IMR-90 (cell line): ENCODE measurements around the gene FGFRL1. TPM values are rescaled to one million over a fixed set of nuclear protein-coding genes. Genes with fewer than 3 reads are reported as not detected.

Experiments
- ATAC-seq: fragments of 200-7000 bp; cut with Tn5 transposase; 2 replicates; pipeline ENCODE4 v1.9.1; 2020; ENCODE audit warnings: low read depth, mild to moderate bottlenecking, moderate library complexity
- BruUV-seq: library from RNA; stranded (reverse); fragments of 400-500 nt; replicated peaks from 2 replicates; lab custom pipeline; 2021; lab: Mats Ljungman, UMichigan
- CTCF ChIA-PET: fragments of 300-600 bp; formaldehyde crosslinking; extraction: SDS; loops from one replicate; lab custom pipeline; 2021; ENCODE audit warnings: antibody characterized with exemption; lab: Yijun Ruan, JAX
- POLR2A ChIA-PET: fragments of 300-600 bp; sonication (Branson Sonifier 250); formaldehyde crosslinking; loops from one replicate; lab custom pipeline; 2022; ENCODE audit warnings: antibody characterized with exemption; ENCODE audit not compliant: unreplicated experiment; lab: Charles Lee
- DNase-seq: peaks from one replicate; pipeline ENCODE4 v3.0.0; 2013
- H2AFZ ChIP-seq: replicated peaks from 2 replicates; pipeline ENCODE3; 2013; ENCODE audit warnings: low read length, mild to moderate bottlenecking; ENCODE audit not compliant: poor library complexity
- H2AK5ac ChIP-seq: 2 replicates; pipeline ENCODE4 v1.6.1; 2013; ENCODE audit warnings: low read depth, low read length, inconsistent platforms
- H2AK9ac ChIP-seq: replicated peaks from 2 replicates; pipeline ENCODE3; 2013; ENCODE audit warnings: mild to moderate bottlenecking, low read depth, low read length, moderate library complexity; ENCODE audit not compliant: poor library complexity
- H2BK120ac ChIP-seq: 2 replicates; pipeline ENCODE4 v1.6.1; 2013; ENCODE audit warnings: low read depth, low read length, inconsistent platforms
- H2BK15ac ChIP-seq: 3 replicates; pipeline ENCODE4 v1.6.1; 2013; ENCODE audit warnings: low read depth, low read length, inconsistent platforms
- H2BK20ac ChIP-seq: 2 replicates; pipeline ENCODE4 v1.6.1; 2013; ENCODE audit warnings: low read depth, mild to moderate bottlenecking, inconsistent platforms, low read length, moderate library complexity
- H2BK5ac ChIP-seq: 2 replicates; pipeline ENCODE4 v1.6.1; 2013; ENCODE audit warnings: mild to moderate bottlenecking, low read depth, low read length, inconsistent platforms; ENCODE audit not compliant: poor library complexity, severe bottlenecking
- H3K14ac ChIP-seq: replicated peaks from 2 replicates; pipeline ENCODE4 v1.6.1; 2013; ENCODE audit warnings: low read depth, low read length, inconsistent platforms
- H3K18ac ChIP-seq: 2 replicates; pipeline ENCODE4 v1.6.1; 2013; ENCODE audit warnings: low read depth, low read length, control low read depth
- H3K23ac ChIP-seq: 2 replicates; pipeline ENCODE4 v1.6.1; 2013; ENCODE audit warnings: low read depth, low read length, inconsistent platforms
- H3K27ac ChIP-seq: 2 replicates; pipeline ENCODE4 v1.5.1; 2013; ENCODE audit warnings: mild to moderate bottlenecking, control low read depth, low read length; ENCODE audit not compliant: insufficient read depth
- H3K27me3 ChIP-seq: 2 replicates; pipeline ENCODE4 v1.6.1; 2013; ENCODE audit warnings: low read length; ENCODE audit not compliant: control insufficient read depth, insufficient read depth
- H3K36me3 ChIP-seq: 2 replicates; pipeline ENCODE4 v1.6.1; 2013; ENCODE audit warnings: low read length, mixed read lengths; ENCODE audit not compliant: control insufficient read depth, insufficient read depth
- H3K4ac ChIP-seq: 2 replicates; pipeline ENCODE4 v1.6.1; 2013; ENCODE audit warnings: low read depth, low read length, inconsistent platforms
- H3K4me1 ChIP-seq: 2 replicates; pipeline ENCODE4 v1.6.1; 2013; ENCODE audit warnings: low read length, mixed read lengths; ENCODE audit not compliant: control insufficient read depth, insufficient read depth
- H3K4me2 ChIP-seq: 2 replicates; pipeline ENCODE4 v1.6.1; 2013; ENCODE audit warnings: low read depth, mild to moderate bottlenecking, control low read depth, low read length, moderate library complexity
- H3K4me3 ChIP-seq: 2 replicates; pipeline ENCODE4 v1.5.1; 2013; ENCODE audit warnings: low read depth, mild to moderate bottlenecking, control low read depth, low read length, moderate library complexity; ENCODE audit not compliant: insufficient read depth
- H3K56ac ChIP-seq: 2 replicates; pipeline ENCODE4 v1.6.1; 2013; ENCODE audit warnings: low read length, inconsistent platforms; ENCODE audit not compliant: insufficient read depth; ENCODE audit errors: extremely low read depth
- H3K79me1 ChIP-seq, 2 experiments: 2 replicates each; pipeline ENCODE4 v1.6.1; 2013; ENCODE audit warnings: low read length in 2 of 2, inconsistent platforms in 1 of 2, low read depth in 1 of 2
- H3K9ac ChIP-seq: 2 replicates; pipeline ENCODE4 v1.6.1; 2013; ENCODE audit warnings: low read depth, low read length, control low read depth
- H3K9me1 ChIP-seq: 2 replicates; pipeline ENCODE4 v1.6.1; 2013; ENCODE audit warnings: low read length, inconsistent platforms; ENCODE audit not compliant: insufficient read depth
- H3K9me3 ChIP-seq: 2 replicates; pipeline ENCODE4 v1.6.1; 2013; ENCODE audit warnings: low read length; ENCODE audit not compliant: control insufficient read depth, insufficient read depth
- H4K20me1 ChIP-seq: 2 replicates; pipeline ENCODE4 v1.6.1; 2013; ENCODE audit warnings: low read length, inconsistent platforms; ENCODE audit not compliant: insufficient read depth
- H4K5ac ChIP-seq: 2 replicates; pipeline ENCODE4 v1.6.1; 2013; ENCODE audit warnings: mild to moderate bottlenecking, low read depth, low read length, control low read depth
- H4K8ac ChIP-seq, 2 experiments: 2 replicates each; pipeline ENCODE4 v1.6.1; 2013; ENCODE audit warnings: low read depth in 2 of 2, low read length in 2 of 2, control low read depth in 1 of 2, inconsistent platforms in 1 of 2
- H4K91ac ChIP-seq: 2 replicates; pipeline ENCODE4 v1.6.1; 2013; ENCODE audit warnings: low read depth, low read length, inconsistent platforms; ENCODE audit not compliant: insufficient read depth
- BHLHE40 ChIP-seq: fragments of 150-350 bp; IDR thresholded peaks from 2 replicates; pipeline ENCODE4 v1.6.1; 2016; ENCODE audit warnings: mild to moderate bottlenecking, low read depth, low read length
- CEBPB ChIP-seq: IDR thresholded peaks from 2 replicates; pipeline ENCODE4 v1.6.1; 2012; ENCODE audit warnings: low read depth, low read length, improper control_type of control experiment
- CHD1 ChIP-seq: IDR thresholded peaks from 2 replicates; pipeline ENCODE4 v1.6.1; 2012; ENCODE audit warnings: low read depth, low read length, improper control_type of control experiment
- FOS ChIP-seq: fragments of 150-350 bp; IDR thresholded peaks from 2 replicates; pipeline ENCODE4 v1.6.1; 2016; ENCODE audit warnings: low read depth, low read length
- MAZ ChIP-seq: IDR thresholded peaks from 2 replicates; pipeline ENCODE4 v1.6.1; 2012; ENCODE audit warnings: low read depth, mild to moderate bottlenecking, low read length, improper control_type of control experiment, moderate library complexity, borderline replicate concordance
- MXI1 ChIP-seq: IDR thresholded peaks from 2 replicates; pipeline ENCODE4 v1.6.1; 2012; ENCODE audit warnings: low read depth, mild to moderate bottlenecking, low read length, moderate library complexity, borderline replicate concordance
- NFE2L2 ChIP-seq: fragments of 150-350 bp; IDR thresholded peaks from 2 replicates; pipeline ENCODE4 v1.6.1; 2016; ENCODE audit warnings: low read depth, mild to moderate bottlenecking, low read length
- POLR2A ChIP-seq: IDR thresholded peaks from 2 replicates; pipeline ENCODE4 v1.6.1; 2012; ENCODE audit warnings: mild to moderate bottlenecking, low read depth, low read length
- RAD21 ChIP-seq: IDR thresholded peaks from 2 replicates; pipeline ENCODE4 v1.6.1; 2012; ENCODE audit warnings: low read length, improper control_type of control experiment
- RCOR1 ChIP-seq: IDR thresholded peaks from 2 replicates; pipeline ENCODE4 v1.6.1; 2012; ENCODE audit warnings: mild to moderate bottlenecking, low read length, improper control_type of control experiment; ENCODE audit not compliant: insufficient replicate concordance
- RFX5 ChIP-seq: IDR thresholded peaks from 2 replicates; pipeline ENCODE4 v1.8.0; 2012; ENCODE audit warnings: low read depth, mild to moderate bottlenecking, low read length, moderate library complexity
- SMC3 ChIP-seq: fragments of 150-350 bp; IDR thresholded peaks from 2 replicates; pipeline ENCODE4 v1.6.1; 2016; ENCODE audit warnings: low read depth, mild to moderate bottlenecking, antibody characterized with exemption, low read length, moderate library complexity
- WGBS, 2 experiments: methylation state at CpG; one replicate each; pipeline versions ENCODE4 v1.1.5 to v1.1.7; 2013; ENCODE audit warnings: missing lambda C conversion rate in 2 of 2; ENCODE audit not compliant: insufficient read length in 1 of 2; ENCODE audit errors: extremely low coverage in 2 of 2; 5-methylcytosine and 5-hydroxymethylcytosine counted together
- dilution Hi-C: fragments of 300-500 bp; cut with HindIII; formaldehyde crosslinking; loops from one replicate; pipeline ENCODE4 v1.14.3; 2018; ENCODE audit warnings: low sequenced_read_pairs; ENCODE audit not compliant: unreplicated experiment
- in situ Hi-C: fragments of 300-500 bp; cut with MboI; formaldehyde crosslinking; loops from 3 replicates; pipeline ENCODE4 v1.14.3; 2019; ENCODE audit warnings: low sequenced_read_pairs, inconsistent platforms, mixed read lengths
- intact Hi-C: fragments of 100-400 bp; cut with micrococcal nuclease; formaldehyde crosslinking; loops from 2 replicates; pipeline ENCODE4 v1.10.0; 2022
- polyA plus RNA-seq, 3 experiments: library from polyadenylated mRNA; depleted of rRNA; stranded (reverse); fragments of >200 nt; gene quantifications; 2 replicates each; pipeline ENCODE4 v1.2.3, GENCODE V29; 2012; ENCODE audit warnings: low replicate concordance in 1 of 3
- total RNA-seq: library from RNA; depleted of rRNA; stranded (reverse); fragments of >200 nt; gene quantifications from 2 replicates; pipeline ENCODE4 v1.2.3, GENCODE V29; 2012
- TF ChIP-seq, protein P1 (sequence below): fragments of 150-350 bp; IDR thresholded peaks from 2 replicates; pipeline ENCODE4 v1.6.1; 2017; ENCODE audit warnings: mild to moderate bottlenecking, antibody characterized with exemption, low read length, low read depth
- TF ChIP-seq, protein P2 (sequence below): conservative IDR thresholded peaks from 2 replicates; pipeline ENCODE4 v1.5.1; 2012; ENCODE audit warnings: mild to moderate bottlenecking, low read depth, low read length, improper control_type of control experiment
- TF ChIP-seq, protein P3 (sequence below): fragments of 150-350 bp; IDR thresholded peaks from 2 replicates; pipeline ENCODE4 v1.6.1; 2016; ENCODE audit warnings: low read depth, mild to moderate bottlenecking, low read length, moderate library complexity, borderline replicate concordance

The FGFRL1 gene
- total and polyA plus RNA-seq, 2 of the 4 experiments (the other 2 are of a cell fraction) = 49.3 to 78.8 TPM

DNA sequence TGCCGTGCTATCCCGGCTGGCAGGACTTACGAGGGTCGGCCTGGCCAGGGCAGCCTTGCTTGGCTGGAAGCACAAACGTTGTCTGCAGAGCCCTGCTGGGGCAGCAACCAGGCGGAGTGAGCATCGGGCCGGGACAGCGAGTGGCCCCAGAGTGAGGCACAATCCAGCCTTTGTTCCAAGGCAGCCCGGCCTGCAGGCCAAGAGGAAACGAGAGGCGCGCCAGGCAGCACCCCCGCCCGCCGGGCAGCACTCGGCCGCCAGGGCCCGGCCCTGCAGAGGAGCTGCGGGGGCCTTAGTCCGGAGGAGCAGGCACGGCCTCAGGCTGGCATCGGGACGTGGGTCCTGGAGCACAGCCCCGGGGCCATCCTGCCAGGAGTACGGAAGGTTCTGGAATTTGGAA lies 24.1 kb downstream of the FGFRL1 start:
- dilution Hi-C loops = no loop called here

More for the DNA sequence above, 24.1 kb downstream of the FGFRL1 start:
- no peaks in the 10 kb centered on the region for H3K79me1 ChIP-seq
- no peaks in the 10 kb centered on the region for H3K36me3 ChIP-seq
- H3K27me3 ChIP-seq = no peaks in the 10 kb centered on the region
- H2AFZ ChIP-seq = no peak overlapping the region
- no peak overlapping the region for H4K5ac ChIP-seq
- no peak overlapping the region for H3K4me3 ChIP-seq
- H2BK5ac ChIP-seq = no peak overlapping the region
- no peak overlapping the region for H2BK20ac ChIP-seq
- H3K14ac ChIP-seq = no peak overlapping the region
- no peak overlapping the region for H2BK15ac ChIP-seq
- no peak overlapping the region for H3K27ac ChIP-seq
- ChIA-PET POLR2A (no interaction called here), CTCF (no interaction called here)
- no peak overlapping the region for H3K4ac ChIP-seq
- H3K9me1 ChIP-seq = peaks cover 12% of the 10 kb centered on the region; the same call in 1 of the 2 replicates
- TF ChIP-seq CHD1 = no peak
- TF ChIP-seq RFX5 = no peak
- no peak for TF ChIP-seq BHLHE40
- TF ChIP-seq RCOR1 = no peak
- no peak for TF ChIP-seq MAZ
- TF ChIP-seq POLR2A = no peak
- TF ChIP-seq, protein P1, sequence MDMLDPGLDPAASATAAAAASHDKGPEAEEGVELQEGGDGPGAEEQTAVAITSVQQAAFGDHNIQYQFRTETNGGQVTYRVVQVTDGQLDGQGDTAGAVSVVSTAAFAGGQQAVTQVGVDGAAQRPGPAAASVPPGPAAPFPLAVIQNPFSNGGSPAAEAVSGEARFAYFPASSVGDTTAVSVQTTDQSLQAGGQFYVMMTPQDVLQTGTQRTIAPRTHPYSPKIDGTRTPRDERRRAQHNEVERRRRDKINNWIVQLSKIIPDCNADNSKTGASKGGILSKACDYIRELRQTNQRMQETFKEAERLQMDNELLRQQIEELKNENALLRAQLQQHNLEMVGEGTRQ = no peak
- TF ChIP-seq FOS = no peak
- no peak for TF ChIP-seq SMC3
- no peak for TF ChIP-seq CEBPB
- TF ChIP-seq RAD21 = no peak
- TF ChIP-seq, protein P2, sequence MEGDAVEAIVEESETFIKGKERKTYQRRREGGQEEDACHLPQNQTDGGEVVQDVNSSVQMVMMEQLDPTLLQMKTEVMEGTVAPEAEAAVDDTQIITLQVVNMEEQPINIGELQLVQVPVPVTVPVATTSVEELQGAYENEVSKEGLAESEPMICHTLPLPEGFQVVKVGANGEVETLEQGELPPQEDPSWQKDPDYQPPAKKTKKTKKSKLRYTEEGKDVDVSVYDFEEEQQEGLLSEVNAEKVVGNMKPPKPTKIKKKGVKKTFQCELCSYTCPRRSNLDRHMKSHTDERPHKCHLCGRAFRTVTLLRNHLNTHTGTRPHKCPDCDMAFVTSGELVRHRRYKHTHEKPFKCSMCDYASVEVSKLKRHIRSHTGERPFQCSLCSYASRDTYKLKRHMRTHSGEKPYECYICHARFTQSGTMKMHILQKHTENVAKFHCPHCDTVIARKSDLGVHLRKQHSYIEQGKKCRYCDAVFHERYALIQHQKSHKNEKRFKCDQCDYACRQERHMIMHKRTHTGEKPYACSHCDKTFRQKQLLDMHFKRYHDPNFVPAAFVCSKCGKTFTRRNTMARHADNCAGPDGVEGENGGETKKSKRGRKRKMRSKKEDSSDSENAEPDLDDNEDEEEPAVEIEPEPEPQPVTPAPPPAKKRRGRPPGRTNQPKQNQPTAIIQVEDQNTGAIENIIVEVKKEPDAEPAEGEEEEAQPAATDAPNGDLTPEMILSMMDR = no peak
- TF ChIP-seq MXI1 = no peak
- TF ChIP-seq, protein P3, sequence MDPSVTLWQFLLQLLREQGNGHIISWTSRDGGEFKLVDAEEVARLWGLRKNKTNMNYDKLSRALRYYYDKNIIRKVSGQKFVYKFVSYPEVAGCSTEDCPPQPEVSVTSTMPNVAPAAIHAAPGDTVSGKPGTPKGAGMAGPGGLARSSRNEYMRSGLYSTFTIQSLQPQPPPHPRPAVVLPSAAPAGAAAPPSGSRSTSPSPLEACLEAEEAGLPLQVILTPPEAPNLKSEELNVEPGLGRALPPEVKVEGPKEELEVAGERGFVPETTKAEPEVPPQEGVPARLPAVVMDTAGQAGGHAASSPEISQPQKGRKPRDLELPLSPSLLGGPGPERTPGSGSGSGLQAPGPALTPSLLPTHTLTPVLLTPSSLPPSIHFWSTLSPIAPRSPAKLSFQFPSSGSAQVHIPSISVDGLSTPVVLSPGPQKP = no peak
- TF ChIP-seq NFE2L2 = no peak
- in situ Hi-C loops (no loop called here), intact Hi-C loops (no loop called here)
- H4K8ac ChIP-seq = no peak overlapping the region
- peaks cover 21% of the 10 kb centered on the region for H3K4me1 ChIP-seq
- no peaks in the 10 kb centered on the region for H4K20me1 ChIP-seq
- no peak overlapping the region for H3K9ac ChIP-seq
- no peak overlapping the region for H3K23ac ChIP-seq
- H2AK5ac ChIP-seq = no peak overlapping the region; the same call in 1 of the 2 replicates
- H4K91ac ChIP-seq = no peak overlapping the region
- H3K18ac ChIP-seq = no peak overlapping the region
- no peaks in the 10 kb centered on the region for H3K9me3 ChIP-seq
- BruUV-seq = no TSS peak
- H2BK120ac ChIP-seq = no peak overlapping the region
- H3K4me2 ChIP-seq = no peak overlapping the region
- H3K56ac ChIP-seq = no peak overlapping the region
- DNase-seq = no peak
- 90% methylated on average over 16 of the region's 26 CpGs; no CpG with 5 or more reads in 1 of the 2 experiments for WGBS, 2 experiments
- no peak for ATAC-seq
- H2AK9ac ChIP-seq = no peak overlapping the region
